GM21576 (cell line): ENCODE data around the gene NDUFB4.

Experiments
- ATAC-seq: cut with Tn5 transposase; IDR thresholded peaks from one replicate; pipeline ENCODE4 v1.9.1; 2021; ENCODE audit warnings: mild to moderate bottlenecking, moderate library complexity; ENCODE audit not compliant: unreplicated experiment

The NDUFB4 gene

GRCh38 chr3:120596116-120596852 lies at the start of gene NDUFB4:
Gene NDUFB4 (plus strand): TSS chr3:120596336. CDS start chr3:120596360, 24 bp downstream.
- ATAC-seq, result peak; percentile 92

- no peak for ATAC-seq
These were observed 45.6 kb upstream of the NDUFB4 start for GRCh38 chr3:120550546-120550945.

GRCh38 chr3:120552184-120553172 lies 43.7 kb upstream of the NDUFB4 start:
- no peak for ATAC-seq

- no peak for ATAC-seq
These were observed 41.1 kb upstream of the NDUFB4 start for GRCh38 chr3:120554812-120555606.

GRCh38 chr3:120555657-120556509 lies 40.3 kb upstream of the NDUFB4 start:
- ATAC-seq, result no peak

- no peak for ATAC-seq
These were observed 39.0 kb upstream of the NDUFB4 start for GRCh38 chr3:120557115-120557514.

GRCh38 chr3:120558771-120559241 lies 37.3 kb upstream of the NDUFB4 start:
- peak; percentile 90 for ATAC-seq

GRCh38 chr3:120559242-120560061 lies 36.7 kb upstream of the NDUFB4 start:
- ATAC-seq, result peak; percentile 17

- ATAC-seq, result no peak
These were observed 35.6 kb upstream of the NDUFB4 start for GRCh38 chr3:120560304-120561250.

GRCh38 chr3:120561251-120562045 lies 34.7 kb upstream of the NDUFB4 start:
- ATAC-seq, result peak; percentile 44

- no peak for ATAC-seq
These were observed 32.6 kb upstream of the NDUFB4 start for GRCh38 chr3:120563356-120564022.

- ATAC-seq, result no peak
These were observed 29.7 kb upstream of the NDUFB4 start for GRCh38 chr3:120566243-120566975.

- no peak for ATAC-seq
These were observed 28.6 kb upstream of the NDUFB4 start for GRCh38 chr3:120567370-120568201.

- ATAC-seq, result no peak
These were observed 28.0 kb upstream of the NDUFB4 start for GRCh38 chr3:120568202-120568531.

GRCh38 chr3:120568598-120568997 lies 27.5 kb upstream of the NDUFB4 start:
- ATAC-seq, result no peak
